Upper lobe of left lung (tissue), 4 donors: ENCODE data around the gene ATP6V0C.
"Not testable (repeated sequence)": the region's sequence is repeated elsewhere in the genome, so short reads cannot be mapped to it uniquely, and the experiment has no call there.

Source experiments
- CTCF ChIP-seq, 6 experiments: fragments of 450-650 bp in 4 of 6; fragments of 200-600 bp in 2 of 6; sonication (generic) in 2 of 6; IDR thresholded peaks; one replicate each; pipeline ENCODE4 v1.5.1; 2016 to 2019; ENCODE audit warnings: antibody characterized with exemption in 6 of 6
- EP300 ChIP-seq, 4 donors: sonication (generic); formaldehyde crosslinking; IDR thresholded peaks; one replicate each; pipeline ENCODE4 v1.5.1; 2017; ENCODE audit warnings: antibody characterized with exemption in 4 of 4, control low read depth in 2 of 4

DNA sequence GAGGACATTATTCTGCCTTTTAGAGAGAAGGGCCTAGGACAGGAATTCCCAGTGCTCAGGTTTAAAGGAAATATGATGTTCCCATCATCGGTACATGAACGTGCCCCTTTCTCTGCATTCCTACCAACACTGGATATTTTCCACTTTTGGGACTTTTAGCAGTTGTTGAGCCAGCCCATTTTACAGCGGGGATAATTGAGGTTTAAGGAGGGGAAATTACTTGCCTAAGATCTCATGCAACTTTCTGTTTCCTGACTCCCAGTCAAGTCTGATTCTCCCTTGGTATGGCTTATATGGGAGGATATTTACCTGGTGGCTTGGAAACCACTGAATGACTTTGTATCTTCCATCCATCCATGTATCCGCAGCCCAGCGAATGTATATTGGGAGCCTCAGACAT lies 20.6 kb downstream of the ATP6V0C start:
- TF ChIP-seq CTCF, EP300 (IDR thresholded peaks at IDR 0.05): not testable (repeated sequence)
